ES-I3 (cell line): Measurements from ENCODE around the gene GGA2.

Experiments used
- H3K36me3 ChIP-seq: 2 replicates; pipeline ENCODE4 v1.6.1; 2013; ENCODE audit warnings: mild to moderate bottlenecking, low read length, control low read depth, moderate library complexity; ENCODE audit not compliant: insufficient read depth
- H3K4me1 ChIP-seq: 2 replicates; pipeline ENCODE4 v1.6.1; 2013; ENCODE audit warnings: mild to moderate bottlenecking, control low read depth, low read length; ENCODE audit not compliant: insufficient read depth
- H3K9ac ChIP-seq: 2 replicates; pipeline ENCODE4 v1.6.1; 2013; ENCODE audit warnings: low read depth, mild to moderate bottlenecking, low read length, moderate library complexity
- H3K9me3 ChIP-seq: 2 replicates; pipeline ENCODE4 v1.6.1; 2013; ENCODE audit warnings: mild to moderate bottlenecking, low read length, moderate library complexity; ENCODE audit not compliant: control insufficient read depth, insufficient read depth

Gene GGA2

DNA sequence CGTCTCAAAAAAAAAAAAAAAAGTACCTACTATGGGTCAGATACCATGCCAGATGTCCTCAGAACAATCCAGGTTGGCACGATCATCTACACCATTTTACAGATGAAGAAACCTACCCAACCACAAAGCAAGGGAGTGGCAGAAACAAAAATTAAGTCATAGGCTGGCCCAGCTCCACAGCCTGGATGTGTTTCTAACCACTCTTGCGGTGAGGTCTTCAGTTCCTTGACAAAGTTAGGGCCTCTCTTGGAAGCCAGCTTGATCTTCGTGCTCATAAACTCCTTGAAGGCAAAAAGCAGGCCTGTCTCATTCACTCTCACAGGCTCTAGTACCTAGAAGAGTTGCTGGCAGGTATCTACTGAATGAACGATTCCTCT is 6.2 kb downstream of the GGA2 start:
- H3K36me3 ChIP-seq = no peaks in the 10 kb centered on the region
- H3K9me3 ChIP-seq = no peaks in the 10 kb centered on the region
- H3K4me1 ChIP-seq = peaks cover 34% of the 10 kb centered on the region
- no peak overlapping the region for H3K9ac ChIP-seq

DNA sequence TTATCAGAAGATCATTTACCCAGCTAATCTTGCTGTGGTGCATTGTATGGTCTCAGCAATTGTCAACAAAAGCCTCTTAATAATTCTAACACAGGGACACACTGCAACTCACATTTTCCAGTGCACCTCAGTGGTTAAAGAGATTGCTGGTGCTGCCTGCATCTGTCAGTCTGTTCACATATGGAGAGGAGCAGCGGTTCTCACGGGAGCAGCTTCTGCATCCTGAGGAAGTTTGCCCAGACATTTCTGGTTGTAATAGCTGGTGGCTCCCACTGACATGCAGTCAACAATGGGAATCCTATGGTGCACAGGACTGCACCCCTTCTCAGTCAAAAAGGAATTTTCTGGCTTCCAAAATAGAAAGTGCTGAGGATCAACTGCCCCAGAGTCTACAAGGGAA is 7.8 kb downstream of the GGA2 start:
- Histone ChIP-seq H3K36me3 (no peaks in the 10 kb centered on the region), H3K4me1 (peaks cover 34% of the 10 kb centered on the region)

DNA sequence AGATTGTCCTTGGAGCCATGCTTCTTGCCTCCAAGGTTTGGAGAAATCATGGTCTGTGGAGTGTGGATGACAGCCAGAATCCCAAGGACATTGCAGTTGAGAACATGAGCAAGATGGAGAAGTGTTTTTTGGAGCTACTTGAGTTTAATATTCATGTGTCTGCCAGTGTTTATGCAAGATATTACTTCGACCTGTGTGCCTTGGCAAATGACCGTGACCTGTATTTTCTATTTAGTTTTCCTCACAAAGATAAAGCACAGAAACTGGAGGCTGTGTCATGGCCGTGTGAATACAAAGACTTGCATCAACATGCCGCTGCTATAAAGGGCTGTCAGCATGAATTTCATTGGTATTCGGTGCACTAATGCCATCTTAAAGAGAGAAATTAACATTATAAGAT is 9.0 kb downstream of the GGA2 start:
- Histone ChIP-seq H3K9ac (no peak overlapping the region), H3K4me1 (peaks cover 31% of the 10 kb centered on the region), H3K36me3 (no peaks in the 10 kb centered on the region), H3K9me3 (no peaks in the 10 kb centered on the region)

More for the DNA sequence above, 7.8 kb downstream of the GGA2 start:
- H3K9ac ChIP-seq = no peak overlapping the region
- H3K9me3 ChIP-seq = no peaks in the 10 kb centered on the region

DNA sequence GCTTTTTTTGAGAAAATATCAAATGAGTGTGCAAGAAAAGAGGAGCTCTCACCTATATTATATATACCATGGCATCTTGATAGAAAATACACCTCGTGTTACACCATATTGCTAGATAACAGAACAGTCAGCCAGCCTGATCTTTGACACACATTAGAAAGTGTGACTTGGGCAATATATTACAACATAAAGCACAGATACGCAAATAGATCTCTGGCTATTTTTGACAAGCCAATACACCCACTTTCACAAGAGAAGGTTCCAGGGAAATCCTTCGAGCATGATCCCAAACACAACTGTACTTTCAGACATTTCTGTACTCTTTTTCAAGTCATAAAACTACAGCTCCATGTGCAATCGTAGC is 9.4 kb downstream of the GGA2 start:
- Histone ChIP-seq H3K9ac (no peak overlapping the region), H3K4me1 (peaks cover 27% of the 10 kb centered on the region), H3K36me3 (no peaks in the 10 kb centered on the region), H3K9me3 (no peaks in the 10 kb centered on the region)

DNA sequence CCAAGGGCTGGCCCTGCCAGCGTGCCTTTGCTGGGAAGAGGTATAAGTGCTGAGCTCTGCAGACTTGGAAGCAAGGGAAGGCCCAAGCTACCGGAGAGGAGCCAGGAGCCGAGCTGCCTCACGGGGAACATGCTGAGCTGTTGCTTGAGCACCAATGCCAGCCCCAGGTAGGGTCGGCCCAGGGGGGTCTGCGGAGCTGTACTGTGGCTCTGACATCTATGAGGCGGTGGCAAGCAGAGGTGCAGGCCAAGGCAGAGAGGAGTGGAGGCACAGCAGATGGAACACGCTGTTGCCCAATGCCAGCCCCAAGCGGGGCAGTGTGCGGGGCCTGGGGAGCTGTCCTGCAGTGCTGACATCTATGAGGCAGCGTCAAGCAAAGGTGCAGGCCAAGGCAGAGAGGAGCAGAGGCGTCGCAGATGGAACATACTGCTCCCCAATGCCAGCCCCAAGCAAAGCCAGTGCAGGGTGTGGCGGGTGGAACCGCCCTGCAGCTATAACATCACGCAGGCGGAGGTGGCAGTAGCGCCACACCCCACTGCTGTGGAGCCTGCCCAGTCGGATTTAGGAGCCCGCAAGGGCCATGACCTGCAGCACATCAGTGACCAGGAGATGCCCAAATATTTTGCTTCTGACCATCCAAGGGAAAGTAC is 10.0 kb downstream of the GGA2 start:
- Histone ChIP-seq H3K36me3 (no peaks in the 10 kb centered on the region), H3K9ac (no peak overlapping the region), H3K9me3 (no peaks in the 10 kb centered on the region), H3K4me1 (peaks cover 24% of the 10 kb centered on the region)

DNA sequence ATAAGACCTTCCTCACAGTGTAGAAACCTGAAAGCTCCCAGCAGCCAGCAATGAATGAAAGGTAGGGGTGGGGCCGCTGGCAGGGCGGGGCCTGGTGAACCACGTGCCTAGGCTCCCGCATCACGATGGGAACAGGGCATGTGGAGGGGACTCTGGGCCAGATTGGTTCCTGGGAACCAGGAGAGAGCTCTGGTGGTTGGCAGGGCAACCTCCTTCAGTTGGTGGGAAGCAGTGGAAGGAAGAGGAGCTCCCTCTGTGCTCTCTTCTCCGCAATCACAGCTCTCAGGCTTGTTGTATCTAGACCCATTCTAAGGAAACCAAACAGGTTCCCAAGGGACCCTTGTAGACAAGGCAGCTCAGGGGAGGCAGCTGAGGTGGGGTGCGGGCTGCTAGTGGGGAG is 10.5 kb downstream of the GGA2 start:
- no peaks in the 10 kb centered on the region; the same call in 1 of the 2 replicates for H3K36me3 ChIP-seq

DNA sequence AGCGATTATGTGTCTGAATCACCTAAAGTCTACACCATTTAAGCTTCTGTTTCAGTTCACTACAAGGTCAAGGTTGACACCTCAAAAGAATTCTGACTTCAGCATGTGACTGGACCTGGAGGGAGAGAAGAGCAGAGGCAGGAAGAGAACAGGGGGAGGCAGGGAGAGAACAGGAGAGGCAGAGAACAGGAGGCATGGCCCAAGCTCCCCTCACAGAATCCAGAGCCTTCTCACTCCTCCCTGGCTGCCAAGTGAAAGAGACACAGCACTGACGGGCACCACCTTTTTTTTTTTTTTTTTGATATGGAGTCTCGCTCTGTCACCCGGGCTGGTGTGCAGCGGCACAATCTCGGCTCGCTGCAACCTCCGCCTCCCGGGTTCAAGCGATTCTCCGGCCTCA is 11.4 kb downstream of the GGA2 start:
- no peaks in the 10 kb centered on the region; the same call in 1 of the 2 replicates for H3K36me3 ChIP-seq
- peaks cover 9% of the 10 kb centered on the region; the same call in 1 of the 2 replicates for H3K4me1 ChIP-seq

More for the DNA sequence above, 10.5 kb downstream of the GGA2 start:
- H3K4me1 ChIP-seq = peaks cover 18% of the 10 kb centered on the region
- H3K9me3 ChIP-seq = no peaks in the 10 kb centered on the region
- H3K9ac ChIP-seq = no peak overlapping the region

DNA sequence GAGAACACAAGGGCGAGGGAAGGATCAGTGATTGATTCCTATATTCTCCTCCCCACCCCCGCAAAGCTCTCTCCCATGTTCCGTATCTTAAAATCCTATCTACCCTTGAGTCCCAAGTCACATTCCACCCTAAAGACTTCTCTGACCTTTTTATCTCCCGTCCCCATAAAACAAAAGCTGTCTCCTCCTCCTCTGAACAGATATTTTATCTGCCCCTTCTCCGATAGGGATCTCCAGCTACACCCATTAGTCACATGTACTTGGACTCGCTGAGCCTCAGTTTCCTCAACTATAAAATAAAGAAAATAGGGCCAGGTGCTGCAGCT is 12.8 kb downstream of the GGA2 start:
- Histone ChIP-seq H3K4me1 (peaks cover 8% of the 10 kb centered on the region), H3K9ac (no peak overlapping the region), H3K9me3 (no peaks in the 10 kb centered on the region), H3K36me3 (peaks cover 4% of the 10 kb centered on the region)

More for the DNA sequence above, 11.4 kb downstream of the GGA2 start:
- H3K9ac ChIP-seq = no peak overlapping the region
- no peaks in the 10 kb centered on the region for H3K9me3 ChIP-seq

DNA sequence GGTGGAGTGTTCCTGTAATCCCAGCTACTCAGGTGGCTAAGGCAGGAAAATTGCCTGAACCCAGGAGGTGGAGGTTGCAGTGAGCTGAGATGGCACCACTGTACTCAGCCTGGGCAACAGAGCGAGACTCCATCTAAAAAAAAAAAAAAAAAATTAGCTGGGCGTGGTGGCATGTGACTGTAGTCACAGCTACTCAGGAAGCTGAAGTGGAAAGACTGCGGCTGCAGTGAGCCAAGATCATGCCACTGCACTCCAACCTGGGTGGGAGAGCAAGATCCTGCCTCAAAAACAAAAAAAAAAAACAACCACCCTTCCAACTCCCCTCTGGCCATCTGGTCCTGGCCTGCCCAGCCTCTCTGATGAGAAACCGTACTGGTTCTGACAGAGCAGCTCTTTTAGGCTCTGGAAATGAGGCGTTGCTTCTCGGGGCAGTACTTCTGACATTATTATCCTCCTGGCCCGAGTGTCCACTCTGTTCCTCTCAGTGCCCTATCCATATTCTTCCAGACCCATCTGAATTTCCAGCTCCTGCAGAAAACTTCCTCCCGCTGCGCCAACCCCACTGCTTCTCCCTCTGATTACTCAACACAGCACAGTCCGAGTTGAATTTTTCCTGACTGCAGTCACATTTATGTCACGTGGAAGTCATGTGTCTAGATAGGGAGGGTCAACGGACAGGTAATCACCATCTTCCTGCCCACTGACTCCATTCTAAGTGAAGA is 13.3 kb downstream of the GGA2 start:
- Histone ChIP-seq H3K36me3 (peaks cover 4% of the 10 kb centered on the region), H3K4me1 (peaks cover 8% of the 10 kb centered on the region), H3K9ac (no peak overlapping the region), H3K9me3 (no peaks in the 10 kb centered on the region)

DNA sequence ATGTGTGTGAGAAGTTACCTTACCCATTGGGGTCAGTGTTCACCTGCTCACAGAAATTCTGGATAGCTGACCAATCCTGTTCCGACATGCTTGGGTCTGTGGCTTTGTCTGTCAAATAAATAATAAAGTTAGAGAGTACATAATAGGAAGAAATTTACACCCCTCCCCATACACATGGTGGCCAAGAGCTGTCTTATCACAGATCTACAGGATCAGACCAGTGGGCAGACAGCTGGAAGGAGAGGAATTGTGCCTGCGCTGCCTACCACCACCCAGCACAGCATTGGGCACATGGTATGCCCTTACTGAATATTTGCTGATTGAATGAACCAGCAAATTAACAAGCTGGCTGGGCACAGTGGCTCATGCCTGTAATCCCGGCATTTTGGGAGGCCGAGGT is 14.6 kb downstream of the GGA2 start:
- Histone ChIP-seq H3K9me3 (no peaks in the 10 kb centered on the region), H3K4me1 (peaks cover 8% of the 10 kb centered on the region), H3K36me3 (peaks cover 12% of the 10 kb centered on the region), H3K9ac (no peak overlapping the region)

DNA sequence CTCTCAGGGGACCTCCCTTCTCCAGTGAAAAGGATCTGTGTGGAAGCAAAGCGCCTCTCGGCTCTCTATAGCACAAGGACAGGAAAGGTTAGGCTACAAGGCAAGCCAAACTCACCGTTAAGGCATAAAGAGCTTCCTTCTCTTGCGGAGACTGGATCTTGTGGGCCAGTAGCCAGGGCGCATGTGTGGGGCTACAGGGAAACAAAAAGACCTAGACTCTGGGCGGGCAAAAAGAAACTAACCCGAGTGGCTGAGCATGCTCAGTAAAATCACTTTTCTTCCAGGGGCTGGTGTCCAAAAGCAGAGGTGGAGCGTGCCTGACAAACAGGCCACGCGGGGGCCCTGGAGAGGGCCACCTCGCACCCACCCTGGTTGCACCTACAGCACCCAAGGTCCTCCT is 16.1 kb downstream of the GGA2 start:
- Histone ChIP-seq H3K9ac (no peak overlapping the region), H3K4me1 (peaks cover 8% of the 10 kb centered on the region), H3K36me3 (peaks cover 21% of the 10 kb centered on the region), H3K9me3 (no peaks in the 10 kb centered on the region)

DNA sequence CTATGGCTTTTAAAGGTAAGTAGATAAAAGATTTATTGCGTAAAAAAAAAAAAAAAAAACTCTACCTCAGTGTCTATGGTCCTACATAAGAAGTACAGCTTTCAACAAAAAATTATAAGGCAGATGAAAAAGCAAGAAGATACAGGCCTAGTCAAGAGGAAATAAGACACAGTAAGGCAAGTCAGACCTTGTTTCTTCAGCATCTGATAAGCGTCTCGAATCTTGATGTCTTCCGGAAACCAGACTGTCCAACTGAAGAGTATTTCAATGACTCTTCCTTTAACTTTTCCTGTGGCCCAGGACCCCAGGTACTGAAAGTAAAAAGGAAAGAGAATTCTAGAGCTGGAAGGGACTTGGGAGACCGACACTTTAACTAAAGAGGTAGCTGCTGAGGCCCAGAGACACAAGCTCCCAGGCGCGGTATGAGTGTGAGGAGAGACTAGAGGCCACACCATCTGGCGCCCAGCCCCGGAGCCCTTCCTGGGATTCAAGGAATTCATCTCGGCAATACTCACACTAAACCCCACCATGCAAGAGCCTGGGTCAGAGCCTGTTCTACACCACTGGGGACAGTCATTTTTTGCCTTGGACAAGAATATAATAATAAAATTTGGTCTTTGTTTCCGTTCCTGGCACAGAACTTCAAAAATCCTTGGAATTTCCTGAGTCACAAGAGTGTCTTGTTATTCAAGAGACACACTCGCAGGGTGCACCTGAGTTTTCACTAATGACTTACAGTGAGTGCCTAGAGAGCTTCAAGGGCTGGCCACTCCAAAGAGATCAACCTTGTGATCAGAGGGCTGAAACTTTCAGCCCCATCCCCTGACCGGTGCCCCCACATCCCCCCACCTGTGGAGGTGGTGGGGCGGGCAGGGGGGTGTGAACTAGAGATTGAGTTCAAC is 18.6 kb downstream of the GGA2 start:
- Histone ChIP-seq H3K4me1 (peaks cover 8% of the 10 kb centered on the region), H3K9me3 (no peaks in the 10 kb centered on the region), H3K9ac (no peak overlapping the region), H3K36me3 (peaks cover 29% of the 10 kb centered on the region)

DNA sequence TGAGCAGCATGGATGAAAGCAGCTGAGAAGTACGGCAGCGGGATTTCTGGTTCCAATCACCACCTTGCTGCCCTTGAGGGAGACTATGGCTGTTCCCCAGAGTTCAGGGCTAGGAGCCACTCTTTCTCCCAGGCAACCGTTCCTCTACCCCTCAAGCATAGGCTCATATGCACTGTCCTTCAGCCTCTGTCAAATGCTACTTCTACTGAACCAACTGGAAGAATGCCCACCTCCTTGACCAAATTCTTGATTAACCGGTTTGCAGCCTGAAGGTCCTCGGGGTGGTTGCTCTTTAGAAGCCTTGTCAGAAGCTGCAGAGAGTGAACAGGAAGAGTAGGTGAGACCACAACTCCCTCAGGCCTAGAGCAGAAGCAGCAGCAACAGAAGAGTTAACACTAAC is 23.8 kb downstream of the GGA2 start:
- Histone ChIP-seq H3K36me3 (peaks cover 54% of the 10 kb centered on the region), H3K9me3 (no peaks in the 10 kb centered on the region), H3K4me1 (no peaks in the 10 kb centered on the region), H3K9ac (no peak overlapping the region)

DNA sequence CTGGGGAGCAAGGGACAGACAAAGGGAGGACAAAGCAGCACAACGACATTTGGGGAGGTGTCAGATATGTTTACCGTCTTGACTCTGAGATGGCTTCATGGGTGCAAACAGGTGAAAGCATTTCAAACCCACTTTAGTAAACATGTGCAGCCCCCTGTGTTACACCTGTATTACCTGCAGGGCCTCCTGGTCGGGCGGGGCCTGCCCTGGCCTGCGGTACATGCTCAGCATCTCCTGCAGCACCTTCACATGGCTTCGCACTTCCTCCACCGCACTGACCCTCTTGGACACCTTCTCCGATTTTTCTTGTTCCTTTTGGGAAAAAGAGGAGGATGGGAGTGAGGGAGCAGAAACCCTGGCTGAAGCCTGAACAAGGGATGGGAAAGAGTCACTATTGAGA is 24.5 kb downstream of the GGA2 start:
- Histone ChIP-seq H3K4me1 (no peaks in the 10 kb centered on the region), H3K36me3 (peaks cover 51% of the 10 kb centered on the region), H3K9ac (no peak overlapping the region), H3K9me3 (no peaks in the 10 kb centered on the region)

DNA sequence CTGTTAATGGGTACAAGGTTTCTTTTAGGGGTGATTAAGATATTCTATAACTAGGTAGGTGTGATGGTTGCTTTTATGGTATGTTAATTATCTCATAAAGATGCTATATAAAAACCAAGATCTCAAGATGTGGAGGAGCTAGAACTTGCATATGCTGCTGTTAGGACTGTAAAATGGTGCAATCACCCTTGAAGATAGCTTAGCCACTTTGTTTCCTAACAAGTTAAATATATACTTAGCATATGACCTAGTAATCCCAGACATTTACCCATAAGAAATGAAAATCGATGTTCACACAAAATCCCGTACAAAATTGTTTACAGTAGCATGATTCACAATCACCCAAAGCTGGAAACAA is 25.1 kb downstream of the GGA2 start:
- Histone ChIP-seq H3K9ac (no peak overlapping the region), H3K9me3 (no peaks in the 10 kb centered on the region), H3K4me1 (no peaks in the 10 kb centered on the region), H3K36me3 (peaks cover 54% of the 10 kb centered on the region)
